ENCODE results near the gene GFRA1.

GFRA1 gene

GRCh38 chr10:116271593-116272439 is 1.2 kb downstream of the GFRA1 start:
- Histone ChIP-seq H3K4me3 (ENCODE audit: low read length in 2 of 2) (peak overlapping the region; percentile 23 to 51), H3K27ac (ENCODE audit: low read depth in 2 of 2, low read length in 2 of 2) (no peak overlapping the region), H3K36me3 (ENCODE audit: control insufficient read depth in 2 of 2, insufficient read depth in 2 of 2, low read length in 2 of 2) (no peaks in the 10 kb centered on the region), H3K9me3 (ENCODE audit: control insufficient read depth in 2 of 2, low read length in 2 of 2) (no peaks in the 10 kb centered on the region), H3K27me3 (ENCODE audit: control insufficient read depth in 2 of 2, insufficient read depth in 2 of 2, low read length in 2 of 2) (peaks cover 14 to 28% of the 10 kb centered on the region in 2 donors), H3K4me1 (ENCODE audit: control insufficient read depth in 2 of 2, insufficient read depth in 2 of 2, low read length in 2 of 2) (no peaks in the 10 kb centered on the region), H3K9ac (ENCODE audit: low read depth in 1 of 2, low read length in 2 of 2) (peak overlapping the region in 1 of 2 donors; percentile 20)

GRCh38 chr10:116270771-116271592 is 2.0 kb downstream of the GFRA1 start:
- H3K36me3 ChIP-seq (ENCODE audit: control insufficient read depth in 2 of 2, insufficient read depth in 2 of 2, low read length in 2 of 2): no peaks in the 10 kb centered on the region
- no peaks in the 10 kb centered on the region for H3K9me3 ChIP-seq (ENCODE audit: control insufficient read depth in 2 of 2, low read length in 2 of 2)
- no peak overlapping the region for H3K9ac ChIP-seq (ENCODE audit: low read depth in 1 of 2, low read length in 2 of 2)
- H3K4me1 ChIP-seq (ENCODE audit: control insufficient read depth in 2 of 2, insufficient read depth in 2 of 2, low read length in 2 of 2): no peaks in the 10 kb centered on the region
- peak overlapping the region; percentile 7 to 16 for H3K4me3 ChIP-seq (ENCODE audit: low read length in 2 of 2)
- no peak overlapping the region for H3K27ac ChIP-seq (ENCODE audit: low read depth in 2 of 2, low read length in 2 of 2)
- H3K27me3 ChIP-seq (ENCODE audit: control insufficient read depth in 2 of 2, insufficient read depth in 2 of 2, low read length in 2 of 2): peaks cover 14 to 28% of the 10 kb centered on the region in 2 donors

- Histone ChIP-seq H3K4me1 (ENCODE audit: control insufficient read depth in 2 of 2, insufficient read depth in 2 of 2, low read length in 2 of 2) (no peaks in the 10 kb centered on the region), H3K9me3 (ENCODE audit: control insufficient read depth in 2 of 2, low read length in 2 of 2) (no peaks in the 10 kb centered on the region), H3K36me3 (ENCODE audit: control insufficient read depth in 2 of 2, insufficient read depth in 2 of 2, low read length in 2 of 2) (no peaks in the 10 kb centered on the region), H3K27ac (ENCODE audit: low read depth in 2 of 2, low read length in 2 of 2) (no peak overlapping the region), H3K27me3 (ENCODE audit: control insufficient read depth in 2 of 2, insufficient read depth in 2 of 2, low read length in 2 of 2) (peaks cover 14 to 24% of the 10 kb centered on the region in 2 donors), H3K4me3 (ENCODE audit: low read length in 2 of 2) (no peak overlapping the region), H3K9ac (ENCODE audit: low read depth in 1 of 2, low read length in 2 of 2) (no peak overlapping the region)
These were observed 2.8 kb downstream of the GFRA1 start for GRCh38 chr10:116270126-116270770.

DNA sequence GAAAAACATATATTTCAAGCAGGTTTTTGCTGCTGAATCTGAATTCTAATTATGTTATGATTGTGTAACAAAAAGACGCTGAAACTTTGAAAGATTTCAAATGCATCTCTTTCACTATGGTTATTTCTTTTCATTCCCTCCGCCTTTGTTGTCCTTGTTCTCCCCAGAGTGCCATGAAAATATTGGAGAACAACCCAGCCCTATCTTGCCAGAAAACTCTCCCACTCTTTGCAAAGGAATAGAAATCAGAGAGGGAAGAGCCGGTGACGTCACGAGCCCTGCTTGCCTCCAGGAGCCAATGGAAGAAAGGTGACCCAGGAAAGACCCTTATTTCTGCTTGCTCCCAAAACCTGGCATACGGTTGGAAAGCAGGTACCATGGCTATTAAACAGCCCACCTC is 3.4 kb downstream of the GFRA1 start:
- Histone ChIP-seq H3K9me3 (ENCODE audit: control insufficient read depth in 2 of 2, low read length in 2 of 2) (no peaks in the 10 kb centered on the region), H3K27ac (ENCODE audit: low read depth in 2 of 2, low read length in 2 of 2) (no peak overlapping the region), H3K4me1 (ENCODE audit: control insufficient read depth in 2 of 2, insufficient read depth in 2 of 2, low read length in 2 of 2) (no peaks in the 10 kb centered on the region), H3K4me3 (ENCODE audit: low read length in 2 of 2) (no peak overlapping the region), H3K9ac (ENCODE audit: low read depth in 1 of 2, low read length in 2 of 2) (no peak overlapping the region), H3K27me3 (ENCODE audit: control insufficient read depth in 2 of 2, insufficient read depth in 2 of 2, low read length in 2 of 2) (peaks cover 9 to 18% of the 10 kb centered on the region in 2 donors), H3K36me3 (ENCODE audit: control insufficient read depth in 2 of 2, insufficient read depth in 2 of 2, low read length in 2 of 2) (no peaks in the 10 kb centered on the region)

GRCh38 chr10:116268976-116269375 is 4.0 kb downstream of the GFRA1 start:
- Histone ChIP-seq H3K4me3 (ENCODE audit: low read length in 2 of 2) (no peak overlapping the region), H3K36me3 (ENCODE audit: control insufficient read depth in 2 of 2, insufficient read depth in 2 of 2, low read length in 2 of 2) (no peaks in the 10 kb centered on the region), H3K4me1 (ENCODE audit: control insufficient read depth in 2 of 2, insufficient read depth in 2 of 2, low read length in 2 of 2) (no peaks in the 10 kb centered on the region), H3K9me3 (ENCODE audit: control insufficient read depth in 2 of 2, low read length in 2 of 2) (no peaks in the 10 kb centered on the region), H3K9ac (ENCODE audit: low read depth in 1 of 2, low read length in 2 of 2) (no peak overlapping the region), H3K27me3 (ENCODE audit: control insufficient read depth in 2 of 2, insufficient read depth in 2 of 2, low read length in 2 of 2) (peaks cover 7 to 15% of the 10 kb centered on the region in 2 donors), H3K27ac (ENCODE audit: low read depth in 2 of 2, low read length in 2 of 2) (no peak overlapping the region)

DNA sequence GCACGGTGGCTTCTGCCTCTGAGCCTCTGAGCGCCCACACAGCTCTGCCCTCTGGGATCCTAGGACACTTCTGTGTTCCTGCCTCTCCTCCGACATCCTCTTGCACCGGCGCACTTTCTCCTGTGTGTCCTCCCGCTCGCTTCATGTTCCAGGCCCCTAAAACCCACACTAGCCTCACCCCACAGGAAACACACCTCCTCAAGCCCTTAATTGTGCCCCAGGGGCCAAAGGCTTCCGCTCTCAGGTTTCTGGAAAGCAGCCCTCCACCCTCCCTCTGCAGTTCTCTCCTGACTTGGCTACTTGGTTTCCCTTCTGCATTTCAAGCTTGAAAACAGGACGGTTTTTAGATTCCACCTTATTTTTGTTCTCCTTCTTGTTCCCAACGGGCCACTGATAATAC is 7.3 kb downstream of the GFRA1 start:
- Histone ChIP-seq H3K9me3 (ENCODE audit: control insufficient read depth in 2 of 2, low read length in 2 of 2) (no peaks in the 10 kb centered on the region), H3K36me3 (ENCODE audit: control insufficient read depth in 2 of 2, insufficient read depth in 2 of 2, low read length in 2 of 2) (no peaks in the 10 kb centered on the region), H3K9ac (ENCODE audit: low read depth in 1 of 2, low read length in 2 of 2) (no peak overlapping the region), H3K27ac (ENCODE audit: low read depth in 2 of 2, low read length in 2 of 2) (no peak overlapping the region), H3K4me1 (ENCODE audit: control insufficient read depth in 2 of 2, insufficient read depth in 2 of 2, low read length in 2 of 2) (no peaks in the 10 kb centered on the region), H3K4me3 (ENCODE audit: low read length in 2 of 2) (no peak overlapping the region), H3K27me3 (ENCODE audit: control insufficient read depth in 2 of 2, insufficient read depth in 2 of 2, low read length in 2 of 2) (peaks cover under 1 to 8% of the 10 kb centered on the region in 2 donors)

- Histone ChIP-seq H3K4me1 (ENCODE audit: control insufficient read depth in 2 of 2, insufficient read depth in 2 of 2, low read length in 2 of 2) (no peaks in the 10 kb centered on the region), H3K27ac (ENCODE audit: low read depth in 2 of 2, low read length in 2 of 2) (no peak overlapping the region), H3K9ac (ENCODE audit: low read depth in 1 of 2, low read length in 2 of 2) (no peak overlapping the region), H3K4me3 (ENCODE audit: low read length in 2 of 2) (no peak overlapping the region), H3K9me3 (ENCODE audit: control insufficient read depth in 2 of 2, low read length in 2 of 2) (no peaks in the 10 kb centered on the region), H3K36me3 (ENCODE audit: control insufficient read depth in 2 of 2, insufficient read depth in 2 of 2, low read length in 2 of 2) (no peaks in the 10 kb centered on the region), H3K27me3 (ENCODE audit: control insufficient read depth in 2 of 2, insufficient read depth in 2 of 2, low read length in 2 of 2) (peaks cover 0 to 3% of the 10 kb centered on the region in 2 donors)
These were observed 8.9 kb downstream of the GFRA1 start for GRCh38 chr10:116263870-116264655.

- Histone ChIP-seq H3K9me3 (ENCODE audit: control insufficient read depth in 2 of 2, low read length in 2 of 2) (no peaks in the 10 kb centered on the region), H3K27ac (ENCODE audit: low read depth in 2 of 2, low read length in 2 of 2) (no peak overlapping the region), H3K4me3 (ENCODE audit: low read length in 2 of 2) (no peak overlapping the region), H3K9ac (ENCODE audit: low read depth in 1 of 2, low read length in 2 of 2) (no peak overlapping the region), H3K36me3 (ENCODE audit: control insufficient read depth in 2 of 2, insufficient read depth in 2 of 2, low read length in 2 of 2) (no peaks in the 10 kb centered on the region), H3K4me1 (ENCODE audit: control insufficient read depth in 2 of 2, insufficient read depth in 2 of 2, low read length in 2 of 2) (no peaks in the 10 kb centered on the region), H3K27me3 (ENCODE audit: control insufficient read depth in 2 of 2, insufficient read depth in 2 of 2, low read length in 2 of 2) (peaks cover 0 to 3% of the 10 kb centered on the region in 2 donors)
These were observed 10.3 kb downstream of the GFRA1 start for GRCh38 chr10:116262678-116263077.

GRCh38 chr10:116260599-116260998 is 12.4 kb downstream of the GFRA1 start:
- Histone ChIP-seq H3K27ac (ENCODE audit: low read depth in 2 of 2, low read length in 2 of 2) (no peak overlapping the region), H3K9me3 (ENCODE audit: control insufficient read depth in 2 of 2, low read length in 2 of 2) (no peaks in the 10 kb centered on the region), H3K4me3 (ENCODE audit: low read length in 2 of 2) (no peak overlapping the region), H3K36me3 (ENCODE audit: control insufficient read depth in 2 of 2, insufficient read depth in 2 of 2, low read length in 2 of 2) (no peaks in the 10 kb centered on the region), H3K27me3 (ENCODE audit: control insufficient read depth in 2 of 2, insufficient read depth in 2 of 2, low read length in 2 of 2) (peaks cover 0 to 3% of the 10 kb centered on the region in 2 donors), H3K4me1 (ENCODE audit: control insufficient read depth in 2 of 2, insufficient read depth in 2 of 2, low read length in 2 of 2) (no peaks in the 10 kb centered on the region), H3K9ac (ENCODE audit: low read depth in 1 of 2, low read length in 2 of 2) (no peak overlapping the region)
